Right lobe of liver (tissue), 6 donors: ENCODE measurements around the gene SLC13A4. TPM values are rescaled to one million over a fixed set of nuclear protein-coding genes. Genes with fewer than 3 reads are reported as not detected.

Experiments used
- ATAC-seq, 4 donors: fragments of 200-7000 bp; cut with Tn5 transposase; one replicate each; pipeline ENCODE4 v1.9.1; 2020; ENCODE audit warnings: mild to moderate bottlenecking in 4 of 4, moderate library complexity in 4 of 4
- DNase-seq, 3 donors: peaks; one replicate each; pipeline ENCODE4 v3.0.0-alpha.2; 2020
- H3K27ac ChIP-seq, 3 donors: fragments of 200-600 bp; one replicate each; pipeline ENCODE4 v1.8.0; 2022
- H3K27me3 ChIP-seq, 2 donors: fragments of 200-600 bp; one replicate each; pipeline ENCODE4 v1.8.0; 2022
- H3K36me3 ChIP-seq, 4 donors: fragments of 200-600 bp; sonication (generic) in 1 of 4; one replicate each; pipeline versions ENCODE4 v1.5.1 to v1.8.0; 2017 to 2022; ENCODE audit warnings: control low read depth in 1 of 4
- H3K4me1 ChIP-seq, 4 donors: fragments of 200-600 bp; sonication (generic) in 1 of 4; one replicate each; pipeline versions ENCODE4 v1.5.1 to v1.8.0; 2017 to 2022; ENCODE audit warnings: control low read depth in 1 of 4
- H3K4me3 ChIP-seq, 3 donors: fragments of 200-600 bp; one replicate each; pipeline ENCODE4 v1.8.0; 2022
- H3K9me3 ChIP-seq, 4 donors: fragments of 200-600 bp; sonication (generic) in 1 of 4; one replicate each; pipeline versions ENCODE4 v1.5.1 to v1.8.0; 2017 to 2022; ENCODE audit warnings: control low read depth in 1 of 4
- CTCF ChIP-seq, 4 donors: fragments of 200-600 bp in 3 of 4; fragments of 450-650 bp in 1 of 4; IDR thresholded peaks; one replicate each; pipeline versions ENCODE4 v1.5.1 to v1.8.0; 2016 to 2022; ENCODE audit warnings: antibody characterized with exemption in 4 of 4, mild to moderate bottlenecking in 2 of 4
- POLR2A ChIP-seq: fragments of 450-650 bp; IDR thresholded peaks from one replicate; pipeline ENCODE4 v1.6.1; 2017; ENCODE audit warnings: antibody characterized with exemption, mild to moderate bottlenecking
- WGBS: methylation state at CpG from one replicate; pipeline ENCODE4 v1.1.6; 2018; ENCODE audit warnings: low coverage, low lambda C conversion rate; ENCODE audit not compliant: insufficient coverage; ENCODE audit errors: missing lambda C conversion rate; 5-methylcytosine and 5-hydroxymethylcytosine counted together
- intact Hi-C, 2 donors: fragments of 100-400 bp; cut with DNase I; formaldehyde crosslinking; loops; one replicate each; pipeline versions ENCODE4 v1.11.2 to v1.14.1; 2022
- total RNA-seq, 6 experiments: library from RNA; depleted of rRNA in 2 of 6; stranded (reverse); fragments of >200 nt in 2 of 6; fragmentation: NEBNext Ultra II Directional in 3 of 6; extraction: Animal tissue kit (Norgen Biotek cat#: 25700) in 3 of 6; gene quantifications; one replicate each; pipeline versions ENCODE4 v1.1.0 to v1.2.4, GENCODE V29; 2016 to 2023
- donor health status: DM: no; HTN: yes; CAD: no.
- donor health status: DM: no; HTN: no; CAD: no.
- donor health status: DM: no; HTN: no; CAD: no.
- donor health status: DM: no; HTN: yes; CAD: no.
- donor health status: DM: no; HTN: yes; CAD: no.

SLC13A4 gene
- total RNA-seq, 6 experiments from 2014 or later, result 0.09 to 0.25 (median 0.18) TPM; not detected in 2

- H3K4me1 ChIP-seq, result peaks cover 0 to 8% (median 0%) of the 10 kb centered on the region in 4 donors
- no peaks in the 10 kb centered on the region for H3K27me3 ChIP-seq
- H3K36me3 ChIP-seq, result no peaks in the 10 kb centered on the region
- no peaks in the 10 kb centered on the region for H3K9me3 ChIP-seq
- DNase-seq, result no peak
- no peak for ATAC-seq
- H3K27ac ChIP-seq, result no peak overlapping the region
- WGBS, result 76% methylated on average over 6 of the region's 6 CpGs
- intact Hi-C loops, result no loop called here
- TF ChIP-seq CTCF (IDR thresholded peaks at IDR 0.05), result no peak
- no peak for TF ChIP-seq POLR2A
- H3K4me3 ChIP-seq, result no peak overlapping the region
Measured at GRCh38 chr7:135666846-135667245, 61.1 kb downstream of the SLC13A4 start.

GRCh38 chr7:135666156-135666555, 61.8 kb downstream of the SLC13A4 start:
- Histone ChIP-seq H3K27ac (no peak overlapping the region), H3K36me3 (no peaks in the 10 kb centered on the region), H3K4me3 (no peak overlapping the region), H3K9me3 (no peaks in the 10 kb centered on the region), H3K4me1 (peaks cover 0 to 11% (median 0%) of the 10 kb centered on the region in 4 donors), H3K27me3 (no peaks in the 10 kb centered on the region)
- WGBS, result 85% methylated on average over 10 of the region's 11 CpGs
- DNase-seq, result no peak
- ATAC-seq, result no peak
- TF ChIP-seq CTCF (IDR thresholded peaks at IDR 0.05) (no peak), POLR2A (no peak)
- intact Hi-C loops, result no loop called here

DNA sequence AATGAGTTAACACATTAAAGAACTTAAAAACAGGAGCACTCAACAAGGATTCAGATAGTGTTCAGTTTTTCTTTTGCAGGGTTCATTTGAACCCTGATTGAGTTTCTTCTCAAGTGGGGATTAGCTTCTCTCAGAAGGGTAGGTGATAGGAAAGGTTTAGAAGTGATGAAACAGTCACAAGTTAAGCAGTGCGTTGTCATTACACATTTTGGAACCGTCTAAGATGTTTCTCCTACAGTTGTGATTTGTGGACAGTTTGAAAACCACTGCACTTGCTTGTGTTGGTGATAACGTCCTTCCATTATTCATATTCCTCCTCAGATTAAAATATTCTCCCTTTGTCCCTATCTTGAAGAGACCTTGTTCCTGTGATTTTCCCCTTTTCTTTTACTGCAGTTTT, 62.9 kb downstream of the SLC13A4 start:
- TF ChIP-seq POLR2A (no peak), CTCF (IDR thresholded peaks at IDR 0.05) (no peak)
- no peak overlapping the region for H3K4me3 ChIP-seq

GRCh38 chr7:135664046-135664589, 63.9 kb downstream of the SLC13A4 start:
- intact Hi-C loops, result no loop called here
- peak overlapping the region in 1 of 3 donors; percentile 91 for H3K27ac ChIP-seq

More for the DNA sequence above, 62.9 kb downstream of the SLC13A4 start:
- 84% methylated on average over 3 of the region's 3 CpGs for WGBS
- Histone ChIP-seq H3K36me3 (no peaks in the 10 kb centered on the region), H3K9me3 (no peaks in the 10 kb centered on the region), H3K27ac (no peak overlapping the region), H3K4me1 (peaks cover 0 to 11% (median 0%) of the 10 kb centered on the region in 4 donors), H3K27me3 (no peaks in the 10 kb centered on the region)
- intact Hi-C loops, result no loop called here
- DNase-seq (no peak), ATAC-seq (no peak)

More at GRCh38 chr7:135664046-135664589, 63.9 kb downstream of the SLC13A4 start:
- no peak for TF ChIP-seq CTCF (IDR thresholded peaks at IDR 0.05)
- no peak for TF ChIP-seq POLR2A
- DNase-seq (no peak), ATAC-seq (no peak)
- H3K36me3 ChIP-seq, result no peaks in the 10 kb centered on the region
- no peaks in the 10 kb centered on the region for H3K9me3 ChIP-seq
- 88% methylated on average over 3 of the region's 3 CpGs for WGBS
- no peak overlapping the region for H3K4me3 ChIP-seq
- H3K4me1 ChIP-seq, result peaks cover 0 to 11% (median 0%) of the 10 kb centered on the region in 4 donors
- H3K27me3 ChIP-seq, result no peaks in the 10 kb centered on the region
